ENCODE measurements around the gene FOXF1.

FOXF1 gene

GRCh38 chr16:86492267-86492960, 17.9 kb upstream of the FOXF1 start:
- H3K4me3 ChIP-seq (ENCODE audit: low read depth, low read length), result no peak overlapping the region

- no peak overlapping the region for H3K4me3 ChIP-seq (ENCODE audit: low read depth, low read length)
Measured at GRCh38 chr16:86492961-86493629, 17.2 kb upstream of the FOXF1 start.

DNA sequence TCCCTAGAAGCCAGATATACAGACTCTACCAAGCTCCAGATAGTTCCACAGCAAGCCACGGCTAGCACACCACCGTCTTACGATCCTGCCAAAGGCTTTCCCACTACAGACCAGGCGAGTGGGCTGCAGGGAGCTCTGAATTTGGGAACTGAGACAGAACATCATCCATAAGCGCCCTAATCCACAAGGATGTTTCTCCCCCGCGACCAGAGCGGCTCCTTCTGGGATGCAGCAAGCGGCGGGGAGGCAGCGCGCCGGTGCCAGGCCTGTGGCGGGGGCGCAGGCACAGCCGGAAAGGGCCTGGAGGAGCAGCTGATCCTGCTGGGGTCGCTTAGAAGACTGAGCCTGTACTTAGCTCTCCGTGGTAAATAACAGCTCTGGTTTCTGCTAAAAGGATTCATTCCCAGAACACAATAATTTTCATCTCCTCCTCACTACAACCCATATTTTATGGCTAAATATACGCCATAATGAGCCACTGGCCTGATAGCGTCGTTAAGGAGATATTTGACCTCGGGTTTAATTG, 16.2 kb upstream of the FOXF1 start:
- no peak overlapping the region for H3K4me3 ChIP-seq (ENCODE audit: low read depth, low read length)

GRCh38 chr16:86494565-86495356, 15.6 kb upstream of the FOXF1 start:
- H3K4me3 ChIP-seq (ENCODE audit: low read depth, low read length), result no peak overlapping the region

DNA sequence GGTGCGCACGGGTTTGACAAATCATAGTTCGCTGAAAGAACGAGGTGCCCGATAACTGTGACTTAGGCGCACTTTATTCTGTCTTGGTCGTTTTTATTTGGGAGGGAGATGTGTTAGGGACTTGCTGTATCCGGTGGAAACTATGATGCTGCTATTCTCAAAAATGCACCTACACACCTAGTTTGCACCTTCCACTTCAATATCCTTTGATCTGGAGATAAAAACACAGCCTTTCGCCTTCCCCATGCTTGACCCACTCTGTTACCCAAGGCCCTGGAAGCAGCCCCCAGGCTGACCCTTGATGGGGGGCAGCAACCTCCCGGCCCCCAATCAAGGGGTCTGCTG, 15.0 kb upstream of the FOXF1 start:
- no peak overlapping the region for H3K4me3 ChIP-seq (ENCODE audit: low read depth, low read length)

- H3K4me3 ChIP-seq (ENCODE audit: low read depth, low read length), result no peak overlapping the region
Measured at GRCh38 chr16:86495756-86496261, 14.5 kb upstream of the FOXF1 start.

DNA sequence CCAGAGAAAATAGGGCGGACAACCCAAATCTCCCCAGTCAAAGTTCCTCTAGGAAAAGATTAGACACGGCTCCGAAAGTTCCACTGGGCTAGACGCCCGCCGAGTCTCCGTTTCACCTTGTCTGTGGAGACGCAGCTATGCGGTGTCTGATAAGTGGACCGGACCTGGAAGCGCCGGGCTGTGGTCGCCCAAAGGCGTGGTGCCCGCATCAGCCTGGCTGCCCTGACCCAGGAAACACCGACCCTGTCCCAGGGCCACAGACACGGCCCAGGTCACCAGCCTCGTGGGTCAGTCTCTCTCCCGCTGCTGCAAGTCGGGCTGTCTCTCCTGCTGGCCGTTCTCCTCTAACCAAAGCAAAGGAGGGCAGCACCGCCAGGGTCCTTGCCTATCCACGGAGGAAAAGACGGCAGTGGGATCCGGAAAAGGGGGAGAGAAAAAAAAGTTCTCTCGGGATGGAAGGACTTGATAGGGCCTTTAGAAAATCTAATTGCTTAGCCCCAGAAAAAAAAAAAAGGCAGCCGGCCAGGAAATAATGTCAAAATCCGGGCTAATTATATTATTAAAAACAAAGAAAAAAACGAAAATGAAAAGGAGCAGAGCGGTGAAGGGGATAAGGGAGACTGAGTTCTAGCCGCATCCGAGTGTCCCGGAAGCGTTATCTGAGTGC, 13.9 kb upstream of the FOXF1 start:
- H3K4me3 ChIP-seq (ENCODE audit: low read depth, low read length), result no peak overlapping the region

DNA sequence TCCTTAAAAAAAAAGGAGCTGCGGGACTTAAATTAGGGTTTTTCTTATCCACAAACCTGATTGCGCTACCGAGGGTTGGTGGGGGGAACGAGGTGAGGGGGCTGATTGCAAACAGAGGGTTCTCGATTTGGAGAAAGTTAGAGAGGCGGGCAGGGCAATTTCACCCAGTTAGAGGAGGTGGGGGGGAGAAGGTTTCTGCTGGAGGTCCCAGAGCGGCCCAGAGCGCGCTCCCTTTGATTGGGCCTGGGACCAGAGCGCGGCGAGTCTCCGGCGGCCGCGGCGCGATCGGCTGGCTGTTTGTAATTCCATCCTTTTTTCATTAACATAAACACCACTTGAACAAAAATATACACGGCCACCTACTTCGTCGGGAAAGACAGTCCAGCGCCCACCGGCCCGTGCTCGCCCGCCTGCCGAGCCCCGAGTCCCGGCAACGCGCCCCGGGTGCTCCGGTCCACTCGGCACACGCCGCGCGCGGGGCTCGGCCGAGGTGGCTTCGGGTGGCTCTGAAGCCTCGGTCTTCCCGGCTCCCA, 13.3 kb upstream of the FOXF1 start:
- no peak overlapping the region for H3K4me3 ChIP-seq (ENCODE audit: low read depth, low read length)

DNA sequence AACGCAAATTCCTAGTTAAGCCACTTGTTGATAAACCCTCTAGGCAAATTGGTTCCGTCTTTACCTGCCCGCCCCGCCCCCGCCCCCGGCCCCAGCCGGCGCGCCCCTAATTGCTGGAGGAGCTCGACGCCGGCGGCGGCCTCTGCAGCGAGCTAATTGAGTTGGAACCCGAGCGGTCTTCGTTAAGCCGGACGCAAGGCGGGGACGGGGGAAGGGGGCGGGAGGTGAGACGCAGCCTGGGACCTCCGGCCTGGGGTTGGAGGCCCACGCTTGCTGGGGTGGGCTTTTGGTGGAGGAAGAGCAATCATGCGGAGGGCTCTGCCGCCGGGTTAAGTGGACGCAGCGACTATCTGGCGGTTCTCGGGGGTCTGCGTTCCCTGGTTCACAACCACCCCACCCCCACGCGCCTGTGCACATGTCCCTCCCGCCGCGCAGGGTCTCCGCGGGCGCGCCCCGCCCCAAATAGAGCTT, 12.7 kb upstream of the FOXF1 start:
- H3K4me3 ChIP-seq (ENCODE audit: low read depth, low read length), result no peak overlapping the region

DNA sequence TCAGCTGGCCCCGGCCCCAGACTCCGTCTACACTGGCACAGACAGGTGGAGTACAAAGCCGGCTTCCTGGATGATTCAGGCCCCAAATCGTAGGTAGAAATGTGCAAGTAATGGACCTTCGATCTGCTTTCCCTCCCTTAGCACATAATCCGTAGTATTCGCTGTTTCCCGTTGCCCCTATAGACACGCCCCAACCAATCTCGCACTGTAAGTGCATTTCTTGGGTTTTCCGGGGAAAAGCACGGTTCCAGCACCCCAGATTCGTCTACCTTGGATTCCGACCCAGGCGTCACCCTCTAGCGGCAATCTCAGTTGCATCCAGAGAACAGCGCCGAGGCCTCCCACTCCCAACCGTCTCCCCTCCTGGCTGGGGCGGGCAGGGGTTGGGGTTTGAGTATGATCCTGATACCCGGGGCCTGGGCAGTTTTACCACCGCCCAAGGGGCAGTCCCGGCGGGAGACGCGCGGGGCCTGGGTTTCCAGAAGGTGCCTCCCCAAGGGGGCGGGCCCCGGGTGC, 12.1 kb upstream of the FOXF1 start:
- no peak overlapping the region for H3K4me3 ChIP-seq (ENCODE audit: low read depth, low read length)

- no peak overlapping the region for H3K4me3 ChIP-seq (ENCODE audit: low read depth, low read length)
Measured at GRCh38 chr16:86498671-86499439, 11.5 kb upstream of the FOXF1 start.

DNA sequence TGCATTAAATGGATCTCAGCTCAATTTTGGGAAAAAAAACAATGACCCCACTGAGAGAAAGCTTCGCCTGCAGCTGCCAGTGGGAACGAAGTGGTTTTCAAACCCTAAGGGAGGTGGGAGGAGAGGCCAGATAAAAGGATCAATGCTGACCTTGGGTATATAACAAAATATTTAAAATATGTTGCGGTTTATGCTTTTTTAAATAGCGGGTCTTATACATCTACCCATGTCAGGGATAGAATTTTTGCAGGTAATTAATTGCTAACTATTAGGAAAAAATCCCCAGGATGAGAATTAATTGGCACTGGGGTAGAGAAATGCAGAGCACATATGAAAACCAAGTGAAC, 10.9 kb upstream of the FOXF1 start:
- H3K4me3 ChIP-seq (ENCODE audit: low read depth, low read length), result no peak overlapping the region

- H3K4me3 ChIP-seq (ENCODE audit: low read depth, low read length), result no peak overlapping the region
Measured at GRCh38 chr16:86499889-86500707, 10.2 kb upstream of the FOXF1 start.

GRCh38 chr16:86500708-86501510, 9.4 kb upstream of the FOXF1 start:
- no peak overlapping the region for H3K4me3 ChIP-seq (ENCODE audit: low read depth, low read length)

- H3K4me3 ChIP-seq (ENCODE audit: low read depth, low read length), result no peak overlapping the region
Measured at GRCh38 chr16:86501989-86502855, 8.1 kb upstream of the FOXF1 start.

- no peak overlapping the region for H3K4me3 ChIP-seq (ENCODE audit: low read depth, low read length)
Measured at GRCh38 chr16:86502856-86503748, 7.2 kb upstream of the FOXF1 start.

Measured in iPS-11a (cell line).